ENCODE data around the gene RFC4. TPM values are rescaled to one million over a fixed set of nuclear protein-coding genes. Genes with fewer than 3 reads are reported as not detected.

The RFC4 gene
- total and polyA plus RNA-seq, 2 of the 8 experiments (the other 6 are each of a cell fraction or from before 2014, with no cell fraction given), result 21.8 to 86.9 TPM

DNA sequence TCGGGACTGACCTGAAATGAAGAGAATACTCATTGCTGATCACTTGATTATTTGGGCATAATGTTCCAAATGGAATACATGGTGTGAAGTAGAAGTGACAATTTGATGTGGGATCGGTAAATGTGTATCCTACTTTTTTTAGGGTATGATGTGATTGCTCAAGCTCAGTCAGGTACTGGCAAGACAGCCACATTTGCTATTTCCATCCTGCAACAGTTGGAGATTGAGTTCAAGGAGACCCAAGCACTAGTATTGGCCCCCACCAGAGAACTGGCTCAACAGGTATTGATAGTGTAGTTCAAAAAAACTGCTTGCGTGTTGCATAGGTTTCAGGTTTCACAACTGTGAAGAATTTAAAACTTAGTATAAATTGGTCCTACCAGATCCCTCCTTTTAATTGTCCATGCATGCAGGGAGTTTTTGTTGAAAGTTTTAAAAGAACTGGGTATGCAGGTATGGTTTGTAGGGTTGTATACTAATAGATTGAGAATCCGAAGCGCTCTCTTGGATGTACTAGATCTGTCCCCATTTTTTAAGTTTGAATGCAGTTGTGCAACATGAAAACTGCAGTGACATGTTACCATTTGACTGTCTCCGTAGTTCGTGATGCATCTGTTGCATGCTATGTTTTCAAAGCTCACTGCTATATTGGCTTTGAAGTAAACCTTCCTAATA is 21.3 kb downstream of the RFC4 start:
- peaks cover 38 to 62% (median 57%) of the 10 kb centered on the region in 4 experiments for H3K36me3 ChIP-seq (ENCODE audit: control insufficient read depth in 2 of 4, insufficient read depth in 4 of 4, low read length in 3 of 4)
- peaks cover 18 to 47% of the 10 kb centered on the region in 2 experiments for H3K79me2 ChIP-seq (ENCODE audit: control insufficient read depth in 1 of 2, insufficient read depth in 2 of 2, low read length in 2 of 2)
- H3K4me2 ChIP-seq (ENCODE audit: insufficient read depth in 1 of 2, low read depth in 2 of 2, low read length in 2 of 2), result peak overlapping the region; percentile 86 to 95
- peak overlapping the region; percentile 4; the same call in 1 of the 2 replicates for H2BK5ac ChIP-seq (ENCODE audit: low read depth, low read length)
- H3K14ac ChIP-seq (ENCODE audit: insufficient read length), result no peak overlapping the region
- H2BK20ac ChIP-seq (ENCODE audit: low read length), result no peak overlapping the region
- H3K23ac ChIP-seq (ENCODE audit: insufficient read length), result no peak overlapping the region
- peaks cover 26 to 33% of the 10 kb centered on the region in 2 experiments for H4K20me1 ChIP-seq (replicated peaks in 1 of 2; ENCODE audit: control insufficient read depth in 1 of 2, insufficient read depth in 2 of 2, low read length in 2 of 2)
- no peak overlapping the region for H2AFZ ChIP-seq (ENCODE audit: low read length)
- no peak overlapping the region for H2BK120ac ChIP-seq (replicated peaks; ENCODE audit: low read depth, low read length)
- no peak for DNase-seq (ENCODE audit: low read depth in 1 of 2, low spot score in 2 of 2)
- H3K18ac ChIP-seq (ENCODE audit: extremely low read depth, low read length), result no peak overlapping the region
- peak overlapping the region; percentile 18 for H4K5ac ChIP-seq (ENCODE audit: insufficient read length, low read depth, low read length)
- H4K91ac ChIP-seq (replicated peaks; ENCODE audit: insufficient read length, low read length), result no peak overlapping the region
- no peaks in the 10 kb centered on the region for H3K79me1 ChIP-seq (ENCODE audit: low read depth, low read length)
- H3K9ac ChIP-seq (replicated peaks in 1 of 4; ENCODE audit: extremely low read depth in 1 of 4, low read depth in 3 of 4, low read length in 3 of 4), result peak overlapping the region; percentile 78 to 98 (median 98)
- H3K23me2 ChIP-seq (ENCODE audit: low read depth, low read length), result peaks cover 6% of the 10 kb centered on the region
- H4K8ac ChIP-seq (ENCODE audit: extremely low read depth, insufficient read depth, low read length), result no peak overlapping the region; the same call in 1 of the 2 replicates
- no peak overlapping the region for H2BK12ac ChIP-seq (ENCODE audit: low read depth, low read length)
- no peak for FAIRE-seq
- ChIA-PET CTCF (ENCODE audit: partially characterized antibody) (interaction anchor here (1.1 to 4.8 kb wide), 4 partner anchors 14 to 195 kb away, joined by 3 to 13 read pairs (median 5); no protein-coding TSS in a partner anchor), POLR2A (ENCODE audit: partially characterized antibody) (interaction anchor here (0.6 to 4.9 kb wide), 43 partner anchors 7 to 398 kb away, joined by 3 to 170 read pairs (median 10); partner anchors contain the start of genes AHSG, DNAJB11, KNG1 and RFC4)
- no peaks in the 10 kb centered on the region for H3K9me3 ChIP-seq (ENCODE audit: insufficient read depth in 2 of 2, low read depth in 1 of 2, low read length in 1 of 2)
- no peak overlapping the region for H2BK15ac ChIP-seq (ENCODE audit: low read length)
- H3K27me3 ChIP-seq (replicated peaks in 1 of 4; ENCODE audit: control insufficient read depth in 3 of 4, extremely low read depth in 1 of 4, insufficient read depth in 3 of 4, low read length in 3 of 4), result no peaks in the 10 kb centered on the region
- WGBS, 2 experiments (ENCODE audit: extremely low coverage in 1 of 2, insufficient coverage in 1 of 2, insufficient read length in 1 of 2, insufficient replicate concordance in 2 of 2, low coverage in 1 of 2, low lambda C conversion rate in 2 of 2, missing lambda C conversion rate in 1 of 2), result 12% methylated on average over 7 of the region's 7 CpGs; no CpG with 5 or more reads in 1 of the 2 experiments
- H2AK5ac ChIP-seq (ENCODE audit: low read depth, low read length), result no peak overlapping the region
- H3K4me1 ChIP-seq (replicated peaks in 1 of 4; ENCODE audit: control insufficient read depth in 3 of 4, insufficient read depth in 4 of 4, low read length in 3 of 4), result peaks cover 0 to 3% (median 1%) of the 10 kb centered on the region in 4 experiments; a peak in 2 of 7 replicates
- H3K27ac ChIP-seq (ENCODE audit: low read depth, low read length), result peak overlapping the region; percentile 1; the same call in 1 of the 2 replicates
- H3K4ac ChIP-seq (replicated peaks; ENCODE audit: insufficient read length, low read depth, low read length), result no peak overlapping the region
- H3K4me3 ChIP-seq (ENCODE audit: extremely low read depth in 1 of 4, insufficient read depth in 2 of 4, low read depth in 3 of 4, low read length in 4 of 4), result peak overlapping the region; percentile 98 to 100 (median 99)
- H3K56ac ChIP-seq (replicated peaks; ENCODE audit: insufficient read length, low read depth, low read length), result no peak overlapping the region
- TF ChIP-seq KDM5A (IDR thresholded peaks at IDR 0.05; ENCODE audit: low read length), result no peak
- TF ChIP-seq RAD21 (IDR thresholded peaks at IDR 0.05 in 1 of 2, conservative IDR thresholded peaks at IDR 0.05 in 1 of 2; ENCODE audit: low read depth in 2 of 2, low read length in 2 of 2), result no peak
- no peak for TF ChIP-seq YY1 (IDR thresholded peaks at IDR 0.05; ENCODE audit: low read depth, low read length)
- no peak for TF ChIP-seq EP300 (IDR thresholded peaks at IDR 0.05; ENCODE audit: borderline replicate concordance in 1 of 2, low read depth in 2 of 2, low read length in 2 of 2)
- TF ChIP-seq POLR2A (IDR thresholded peaks at IDR 0.05; ENCODE audit: control extremely low read depth in 1 of 2, low read depth in 2 of 2, low read length in 2 of 2), result peak; percentile 60 to 61

All from H1 (cell line).